Stomach smooth muscle (tissue), 2 donors: ENCODE data around the gene NACAD.

Source experiments
- H3K27ac ChIP-seq: one replicate; pipeline ENCODE4 v1.7.0; 2013; ENCODE audit warnings: mild to moderate bottlenecking, low read length, inconsistent platforms
- H3K27me3 ChIP-seq, 2 donors: one replicate each; pipeline ENCODE4 v1.7.0; 2013; ENCODE audit warnings: low read length in 2 of 2; ENCODE audit not compliant: insufficient read depth in 2 of 2, control insufficient read depth in 1 of 2
- H3K36me3 ChIP-seq, 2 donors: one replicate each; pipeline ENCODE4 v1.7.0; 2013; ENCODE audit warnings: low read length in 2 of 2; ENCODE audit not compliant: control insufficient read depth in 2 of 2, insufficient read depth in 2 of 2
- H3K4me1 ChIP-seq: one replicate; pipeline ENCODE4 v1.7.0; 2013; ENCODE audit warnings: low read length; ENCODE audit not compliant: control insufficient read depth, insufficient read depth
- H3K4me3 ChIP-seq, 2 donors: one replicate each; pipeline ENCODE4 v1.7.0; 2013; ENCODE audit warnings: low read length in 2 of 2
- H3K9ac ChIP-seq, 2 donors: one replicate each; pipeline ENCODE4 v1.7.0; 2013; ENCODE audit warnings: low read length in 2 of 2, mild to moderate bottlenecking in 1 of 2
- H3K9me3 ChIP-seq, 2 donors: one replicate each; pipeline ENCODE4 v1.7.0; 2013; ENCODE audit warnings: low read length in 2 of 2; ENCODE audit not compliant: control insufficient read depth in 2 of 2
- donor health status: healthy.
- donor health status: Pancreatic carcinoma.

The NACAD gene

DNA sequence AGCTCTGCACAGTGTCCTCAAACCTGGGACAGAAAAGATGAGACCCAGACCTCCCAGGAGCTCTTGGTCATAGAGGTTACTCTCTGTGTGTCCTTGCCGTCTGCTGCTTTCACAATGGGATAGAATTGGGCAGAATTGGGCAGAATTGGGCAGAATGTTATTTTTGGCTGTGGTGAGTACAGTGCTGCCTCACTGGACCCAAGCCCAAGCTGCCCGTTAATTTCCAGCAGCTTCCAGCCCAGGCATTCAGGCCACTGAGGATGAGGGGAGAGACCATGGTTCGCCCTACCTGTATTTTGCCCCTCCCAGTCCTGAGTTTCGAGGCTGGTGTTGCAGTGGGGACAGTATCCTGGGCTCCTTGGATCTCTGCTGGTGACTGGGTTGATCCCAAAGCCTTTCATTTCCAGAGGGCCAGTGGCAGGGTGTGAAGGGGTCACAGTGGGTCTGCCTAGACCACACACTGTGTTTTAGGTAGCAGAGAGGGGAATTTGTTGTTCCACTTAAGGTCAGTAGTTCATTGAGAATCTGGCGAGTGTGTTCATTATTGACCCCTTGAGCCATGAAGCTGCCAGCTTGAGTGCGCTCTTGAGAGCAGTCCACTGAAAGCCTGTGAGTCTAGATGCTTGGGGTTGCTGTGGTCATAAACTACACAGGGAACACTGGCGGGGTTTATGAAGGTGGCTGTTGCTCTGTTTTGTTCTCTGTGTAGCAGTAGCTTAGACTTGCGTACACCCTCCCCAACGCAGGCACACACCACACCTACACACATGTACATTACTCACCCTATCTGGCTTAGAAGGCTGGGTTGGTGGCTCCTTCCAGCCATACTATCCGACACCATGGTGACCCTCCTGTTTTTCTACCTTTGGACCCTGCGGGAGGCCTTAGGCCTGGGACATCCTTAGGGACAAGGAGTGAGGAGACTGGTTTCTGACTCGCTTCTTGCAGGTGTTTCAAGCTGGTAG is 23.5 kb downstream of the NACAD start:
- H3K27ac ChIP-seq = no peak overlapping the region
- H3K36me3 ChIP-seq = peaks cover 14 to 31% of the 10 kb centered on the region in 2 donors
- no peak overlapping the region for H3K4me3 ChIP-seq
- H3K27me3 ChIP-seq = no peaks in the 10 kb centered on the region
- no peaks in the 10 kb centered on the region for H3K4me1 ChIP-seq
- H3K9me3 ChIP-seq = no peaks in the 10 kb centered on the region
- H3K9ac ChIP-seq = no peak overlapping the region

DNA sequence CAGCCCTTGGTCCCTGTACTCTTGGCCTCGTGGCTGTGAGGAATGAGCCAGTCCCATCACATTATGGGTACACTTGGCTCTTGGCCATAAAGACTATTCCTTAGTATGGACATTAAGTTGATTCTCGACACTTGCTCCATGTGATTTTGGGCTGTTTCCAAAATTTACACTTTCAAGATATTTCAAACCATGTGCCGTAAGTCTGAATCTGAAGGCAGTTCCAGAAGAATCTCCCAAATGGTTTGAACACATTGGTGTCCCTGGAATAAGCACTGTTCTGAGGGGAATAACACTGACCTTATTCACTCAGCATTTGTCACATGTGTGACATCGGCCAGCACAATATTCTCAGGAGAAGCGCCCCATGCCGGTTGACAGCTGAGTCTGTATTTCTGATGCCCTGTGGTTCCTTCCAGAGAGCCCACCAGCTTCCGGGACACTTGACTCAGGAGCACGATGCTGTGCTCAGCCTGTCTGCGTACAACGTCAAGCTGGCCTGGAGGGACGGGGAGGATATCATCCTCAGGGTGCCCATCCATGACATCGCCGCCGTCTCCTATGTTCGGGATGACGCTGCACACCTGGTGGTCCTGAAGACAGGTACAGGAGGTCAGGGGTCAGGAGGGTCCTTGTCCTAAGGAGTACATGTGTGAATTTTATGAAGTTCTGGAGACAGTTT is 24.6 kb downstream of the NACAD start:
- H3K36me3 ChIP-seq = peaks cover 9 to 27% of the 10 kb centered on the region in 2 donors

GRCh38 chr7:45061806-45062425 is 26.9 kb downstream of the NACAD start:
- no peaks in the 10 kb centered on the region for H3K4me1 ChIP-seq
- no peak overlapping the region for H3K27ac ChIP-seq
- H3K9me3 ChIP-seq = no peaks in the 10 kb centered on the region

More for the DNA sequence above, 24.6 kb downstream of the NACAD start:
- no peaks in the 10 kb centered on the region for H3K9me3 ChIP-seq
- H3K27ac ChIP-seq = no peak overlapping the region
- H3K9ac ChIP-seq = no peak overlapping the region
- no peak overlapping the region for H3K4me3 ChIP-seq
- H3K4me1 ChIP-seq = no peaks in the 10 kb centered on the region
- no peaks in the 10 kb centered on the region for H3K27me3 ChIP-seq

DNA sequence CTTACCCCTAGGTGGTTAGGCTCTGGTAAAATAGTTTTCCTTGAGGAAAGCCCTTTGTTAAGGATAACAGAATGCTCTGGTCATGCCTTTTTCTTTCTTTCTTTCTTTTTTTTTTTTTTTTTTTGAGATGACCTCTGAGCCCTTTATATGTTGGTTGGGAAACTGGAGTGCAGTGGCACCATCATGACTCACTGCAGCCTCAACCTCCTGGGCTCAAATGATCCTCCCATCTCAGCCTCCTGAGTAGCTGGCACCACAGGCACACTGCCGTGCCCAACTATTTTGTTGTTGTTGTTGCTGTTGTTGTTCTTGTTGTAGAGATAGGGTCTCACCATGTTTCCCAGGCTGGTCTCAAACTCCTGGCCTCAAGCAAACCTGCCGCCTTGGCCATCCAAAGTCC is 27.4 kb downstream of the NACAD start:
- H3K27ac ChIP-seq = no peak overlapping the region
- H3K36me3 ChIP-seq = peaks cover 5 to 18% of the 10 kb centered on the region in 2 donors
- H3K27me3 ChIP-seq = no peaks in the 10 kb centered on the region
- H3K4me1 ChIP-seq = no peaks in the 10 kb centered on the region
- no peak overlapping the region for H3K9ac ChIP-seq
- H3K9me3 ChIP-seq = no peaks in the 10 kb centered on the region
- H3K4me3 ChIP-seq = no peak overlapping the region

More at GRCh38 chr7:45061806-45062425, 26.9 kb downstream of the NACAD start:
- no peak overlapping the region for H3K4me3 ChIP-seq
- H3K9ac ChIP-seq = no peak overlapping the region
- H3K27me3 ChIP-seq = no peaks in the 10 kb centered on the region
- peaks cover 5 to 20% of the 10 kb centered on the region in 2 donors for H3K36me3 ChIP-seq

DNA sequence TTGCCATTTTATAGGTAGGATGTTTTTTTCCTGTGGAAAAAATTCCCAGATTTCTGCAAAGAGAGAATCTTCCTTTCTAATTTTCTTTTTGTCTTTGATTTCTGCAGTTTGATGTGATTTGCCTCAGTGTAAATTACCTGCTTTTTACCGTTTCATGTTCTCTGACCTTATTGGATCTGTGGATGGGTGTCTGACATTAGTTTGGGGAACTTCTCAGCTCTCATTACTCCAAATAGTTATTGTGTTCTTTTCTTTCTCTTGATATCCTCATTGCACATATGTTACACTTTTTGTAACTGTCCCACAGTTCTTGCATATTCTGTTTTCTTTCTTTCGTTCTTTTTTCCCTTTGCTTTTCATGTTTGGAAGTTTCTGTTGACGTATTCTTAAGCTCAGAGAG is 28.5 kb downstream of the NACAD start:
- Histone ChIP-seq H3K9ac (no peak overlapping the region), H3K36me3 (peaks cover 5 to 15% of the 10 kb centered on the region in 2 donors), H3K4me1 (no peaks in the 10 kb centered on the region), H3K9me3 (no peaks in the 10 kb centered on the region), H3K27ac (no peak overlapping the region), H3K4me3 (no peak overlapping the region), H3K27me3 (no peaks in the 10 kb centered on the region)

- H3K27me3 ChIP-seq = no peaks in the 10 kb centered on the region
- no peak overlapping the region for H3K9ac ChIP-seq
- H3K9me3 ChIP-seq = no peaks in the 10 kb centered on the region
- no peaks in the 10 kb centered on the region for H3K4me1 ChIP-seq
- no peak overlapping the region for H3K4me3 ChIP-seq
- H3K36me3 ChIP-seq = peaks cover 0 to 4% of the 10 kb centered on the region in 2 donors
- H3K27ac ChIP-seq = no peak overlapping the region
Measured at GRCh38 chr7:45057878-45058277, 30.9 kb downstream of the NACAD start.

DNA sequence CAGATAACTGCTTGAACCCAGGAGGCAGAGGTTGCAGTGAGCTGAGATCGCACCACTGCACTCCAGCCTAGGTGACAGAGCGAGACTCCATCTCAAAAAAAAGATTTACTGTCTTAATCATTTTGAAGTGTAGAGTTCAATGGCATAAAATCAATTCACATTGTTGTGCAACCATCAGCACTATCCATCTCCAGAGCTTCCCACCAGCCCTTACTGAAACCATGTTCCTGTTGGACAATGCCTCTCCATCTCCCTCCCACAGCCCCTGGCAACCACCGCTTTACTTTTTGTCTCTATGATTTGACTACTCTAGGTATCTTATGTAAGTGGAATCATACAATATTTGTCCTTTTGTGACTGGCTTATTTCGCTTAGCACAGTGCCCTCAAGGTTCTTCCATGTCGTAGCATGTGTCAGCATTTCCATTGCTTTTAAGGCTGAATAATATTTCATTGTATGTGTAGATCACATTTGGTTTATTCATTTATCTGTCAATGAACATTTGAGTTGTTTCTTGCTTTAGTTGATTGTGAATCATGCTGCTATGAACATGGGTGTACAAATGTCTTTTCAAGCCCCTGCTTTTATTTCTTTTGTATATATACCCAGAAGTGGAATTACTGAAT is 33.1 kb downstream of the NACAD start:
- Histone ChIP-seq H3K27ac (no peak overlapping the region), H3K27me3 (no peaks in the 10 kb centered on the region), H3K36me3 (peaks cover 0 to 4% of the 10 kb centered on the region in 2 donors), H3K4me3 (no peak overlapping the region), H3K4me1 (no peaks in the 10 kb centered on the region), H3K9ac (no peak overlapping the region), H3K9me3 (no peaks in the 10 kb centered on the region)

GRCh38 chr7:45055016-45055415 is 33.8 kb downstream of the NACAD start:
- Histone ChIP-seq H3K27ac (no peak overlapping the region), H3K9ac (no peak overlapping the region), H3K36me3 (peaks cover 0 to 8% of the 10 kb centered on the region in 2 donors), H3K4me3 (no peak overlapping the region), H3K4me1 (no peaks in the 10 kb centered on the region), H3K27me3 (no peaks in the 10 kb centered on the region), H3K9me3 (no peaks in the 10 kb centered on the region)

DNA sequence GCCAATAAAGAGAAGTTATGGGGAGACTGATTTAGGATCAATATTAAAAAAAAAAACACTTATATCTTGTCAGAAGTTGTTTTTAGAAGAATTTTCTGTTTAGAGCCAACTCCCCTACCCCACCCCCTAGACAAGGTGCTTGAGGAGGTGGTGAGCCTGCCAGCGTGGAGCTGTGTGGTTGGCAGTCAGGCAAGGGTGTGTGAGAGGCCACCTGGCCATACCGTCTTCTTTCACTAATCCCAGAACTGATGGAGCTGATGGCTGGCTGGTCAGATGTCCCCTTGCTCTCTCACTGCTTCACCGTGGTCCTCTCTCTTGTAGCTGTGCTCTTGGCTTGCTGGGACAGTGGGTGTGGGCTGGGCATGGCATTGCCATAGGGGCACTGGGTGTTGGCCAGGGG is 34.3 kb downstream of the NACAD start:
- Histone ChIP-seq H3K4me1 (no peaks in the 10 kb centered on the region), H3K4me3 (no peak overlapping the region), H3K9me3 (no peaks in the 10 kb centered on the region), H3K27ac (no peak overlapping the region), H3K9ac (no peak overlapping the region), H3K36me3 (peaks cover 0 to 8% of the 10 kb centered on the region in 2 donors), H3K27me3 (no peaks in the 10 kb centered on the region)

- Histone ChIP-seq H3K36me3 (peaks cover 0 to 8% of the 10 kb centered on the region in 2 donors), H3K9ac (no peak overlapping the region), H3K9me3 (no peaks in the 10 kb centered on the region), H3K27ac (no peak overlapping the region), H3K27me3 (no peaks in the 10 kb centered on the region), H3K4me3 (no peak overlapping the region), H3K4me1 (no peaks in the 10 kb centered on the region)
Measured at GRCh38 chr7:45053941-45054340, 34.8 kb downstream of the NACAD start.
